OCI-LY3 (cell line): ENCODE data around the gene HOXA5.

Source experiments
- CTCF ChIP-seq: fragments of 200-600, 300-600 bp; sonication (generic); IDR thresholded peaks from 2 replicates; pipeline ENCODE4 v1.5.1; 2014; ENCODE audit warnings: antibody characterized with exemption, low read length, low read depth
- EZH2phosphoT487 ChIP-seq: fragments of 200-600 bp; shearing (Covaris generic); IDR thresholded peaks from 2 replicates; pipeline ENCODE4 v1.6.1; 2018; ENCODE audit warnings: antibody characterized with exemption, mixed run types, low read depth

DNA sequence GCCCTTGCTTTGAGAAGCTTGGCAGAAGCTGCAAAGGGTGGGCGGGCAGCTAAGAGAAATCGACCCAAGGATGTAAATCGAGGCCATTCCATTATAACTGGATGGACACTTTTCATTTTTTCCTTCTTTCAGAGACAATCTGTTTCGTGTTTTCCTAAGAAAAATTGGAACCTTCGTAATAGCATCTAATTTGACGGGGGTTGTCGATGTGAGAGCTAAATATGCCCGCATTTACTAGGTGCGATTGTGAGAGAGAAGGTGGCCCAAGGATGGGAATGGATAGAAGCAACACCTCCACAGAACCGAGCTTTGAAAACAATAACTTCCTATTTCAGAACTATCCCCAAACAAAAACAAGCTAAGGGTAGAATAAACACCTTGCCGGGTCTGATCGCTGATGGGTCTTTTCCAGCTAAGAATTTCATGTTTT is 12.1 kb downstream of the HOXA5 start:
- TF ChIP-seq CTCF, result no peak
- no peak for TF ChIP-seq EZH2phosphoT487
